Measurements from ENCODE around the gene TPM4.

Gene TPM4

DNA sequence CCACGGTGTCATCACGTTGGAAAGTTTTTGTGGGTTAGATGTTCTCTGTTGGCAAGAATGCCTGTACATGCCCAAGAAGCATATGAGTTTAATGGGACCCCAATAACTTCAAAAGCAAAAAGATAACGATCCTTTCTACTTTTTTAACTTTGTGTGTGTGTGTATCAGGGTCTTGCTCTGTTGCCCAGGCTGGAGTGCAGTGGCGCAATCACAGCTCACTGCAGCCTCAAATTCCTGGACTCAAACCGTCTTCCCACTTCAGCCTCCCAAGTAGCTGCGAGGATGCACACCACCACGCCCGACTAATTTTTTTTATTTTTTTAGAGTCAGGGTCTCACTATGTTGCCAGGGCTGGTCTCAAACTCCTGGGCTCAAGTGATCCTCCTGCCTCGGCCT lies 34.3 kb upstream of the TPM4 start:
- DNase-seq (ENCODE audit: low read depth in 2 of 2) = no peak

DNA sequence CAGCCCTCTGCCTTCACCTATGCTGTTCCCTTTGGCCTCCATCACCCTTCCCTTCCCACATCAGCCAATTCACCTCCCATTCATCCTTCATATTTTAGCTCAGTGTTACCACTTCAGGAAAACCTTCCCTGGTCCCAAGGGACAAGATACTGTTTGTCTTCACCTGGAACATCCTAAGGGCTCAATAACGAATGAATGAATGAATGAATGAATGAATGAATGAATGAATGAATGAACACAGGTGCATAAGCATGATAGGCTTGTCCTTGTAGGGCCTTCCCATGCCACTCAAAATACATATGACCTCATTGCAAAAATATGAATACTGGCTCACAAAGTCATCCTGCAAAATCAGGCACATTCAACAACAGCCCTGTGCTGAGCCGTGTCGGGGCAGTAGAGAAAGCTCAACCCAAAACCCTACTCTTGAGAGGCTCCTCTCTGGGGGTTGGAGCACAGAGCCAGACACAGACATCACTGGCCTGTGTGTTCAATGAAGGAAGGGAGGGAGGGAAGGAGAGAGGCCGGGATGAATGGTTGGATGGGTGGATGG lies 33.7 kb upstream of the TPM4 start:
- no peak for DNase-seq (ENCODE audit: low read depth in 2 of 2)

DNA sequence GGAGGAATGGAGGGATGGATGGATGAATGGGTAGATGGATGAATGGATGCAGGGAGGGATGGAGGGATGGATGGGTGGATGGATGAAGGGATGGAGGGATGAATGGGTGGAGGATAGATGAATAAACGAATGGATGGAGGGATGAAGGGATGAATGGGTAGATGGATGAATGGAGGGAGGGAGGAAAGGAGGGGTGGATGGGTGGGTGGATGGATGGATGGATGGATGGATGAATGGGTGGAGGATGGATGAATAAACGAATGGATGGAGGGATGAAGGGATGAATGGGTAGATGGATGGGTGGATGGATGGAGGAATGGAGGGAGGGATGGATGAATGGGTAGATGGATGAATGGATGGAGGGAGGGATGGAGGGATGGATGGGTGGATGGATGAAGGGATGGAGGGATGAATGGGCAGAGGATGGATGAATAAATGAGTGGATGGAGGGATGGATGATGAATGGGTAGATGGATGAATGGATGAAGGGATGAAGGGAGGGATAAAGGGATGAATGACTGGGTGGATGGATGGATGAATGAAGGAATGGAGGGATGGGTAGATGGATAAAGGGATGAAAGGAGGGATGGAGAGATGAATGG lies 33.0 kb upstream of the TPM4 start:
- no peak for DNase-seq (ENCODE audit: low read depth in 2 of 2)

DNA sequence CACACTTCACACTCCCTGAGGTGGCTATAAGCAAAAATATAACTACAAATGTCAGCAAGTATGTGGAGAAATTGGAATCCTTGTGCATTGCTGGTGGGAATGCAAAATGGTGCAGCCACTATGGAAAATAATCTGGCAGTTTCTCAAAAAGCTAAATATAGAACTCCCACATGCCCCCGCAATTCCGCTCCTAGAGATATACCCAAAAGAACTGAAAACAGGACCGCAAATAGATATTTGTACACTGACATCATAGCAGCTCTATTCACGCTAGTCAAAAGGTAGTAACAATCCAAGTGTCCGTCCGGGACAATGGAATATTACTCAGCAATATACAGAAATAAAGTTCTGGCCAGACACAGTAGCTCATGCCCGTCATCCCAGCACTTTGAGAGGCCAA lies 31.5 kb upstream of the TPM4 start:
- DNase-seq (ENCODE audit: low read depth in 2 of 2) = no peak

DNA sequence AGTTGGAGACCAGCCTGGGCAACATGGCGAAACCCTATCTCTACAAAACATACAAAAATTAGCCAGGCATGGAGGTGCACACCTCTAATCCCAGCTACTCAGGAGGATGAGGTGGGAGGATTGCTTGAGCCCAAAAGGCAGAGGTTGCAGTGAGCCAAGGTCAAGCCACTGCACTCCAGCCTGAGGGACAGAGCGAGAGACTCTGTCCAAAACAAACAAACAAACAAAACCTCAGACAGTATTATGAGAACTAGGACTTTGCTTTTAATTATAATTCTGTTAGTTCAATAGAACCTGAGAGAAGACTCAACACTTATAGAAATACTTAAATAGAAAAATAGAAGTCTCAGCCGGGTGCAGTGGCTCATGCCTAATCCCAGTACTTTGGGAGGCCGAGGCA lies 31.1 kb upstream of the TPM4 start:
- DNase-seq (ENCODE audit: low read depth in 2 of 2) = no peak

DNA sequence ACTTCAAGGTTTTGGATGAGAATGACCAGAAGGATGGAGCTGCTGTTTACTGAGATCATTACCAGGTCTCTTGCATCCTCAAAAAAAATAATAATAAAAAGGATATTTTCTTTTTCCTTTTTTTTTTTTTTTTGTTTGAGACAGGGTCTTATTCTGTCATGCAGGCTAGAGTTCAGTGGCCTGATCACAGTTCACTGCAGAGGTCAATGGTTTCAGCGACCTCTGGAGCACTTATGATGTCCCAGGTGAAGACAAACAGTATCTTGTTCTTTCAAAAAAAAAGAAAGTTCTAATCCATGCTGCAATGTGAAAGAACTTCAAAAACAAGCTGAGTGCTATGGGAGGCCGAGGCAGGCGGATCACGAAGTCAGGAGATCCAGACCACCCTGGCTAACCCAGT lies 30.4 kb upstream of the TPM4 start:
- DNase-seq (ENCODE audit: low read depth in 2 of 2) = no peak

DNA sequence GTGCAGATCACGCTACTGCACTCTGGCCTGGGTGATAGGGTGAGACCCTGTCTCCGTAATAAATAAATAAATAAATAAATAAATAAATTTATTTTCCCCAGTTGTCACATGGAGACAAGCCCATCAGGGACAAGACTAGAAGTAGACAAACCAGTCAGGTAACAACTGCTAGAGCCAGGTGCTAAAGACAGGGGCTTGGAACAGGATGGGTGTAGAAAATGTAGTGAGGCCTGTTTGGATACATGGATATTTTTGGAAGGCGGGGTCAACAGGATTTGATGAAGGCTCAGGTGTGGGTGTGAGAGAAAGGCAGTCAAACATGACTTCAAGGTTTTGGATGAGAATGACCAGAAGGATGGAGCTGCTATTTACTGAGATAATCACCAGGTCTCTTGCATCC lies 27.7 kb upstream of the TPM4 start:
- DNase-seq (ENCODE audit: low read depth in 2 of 2) = no peak

DNA sequence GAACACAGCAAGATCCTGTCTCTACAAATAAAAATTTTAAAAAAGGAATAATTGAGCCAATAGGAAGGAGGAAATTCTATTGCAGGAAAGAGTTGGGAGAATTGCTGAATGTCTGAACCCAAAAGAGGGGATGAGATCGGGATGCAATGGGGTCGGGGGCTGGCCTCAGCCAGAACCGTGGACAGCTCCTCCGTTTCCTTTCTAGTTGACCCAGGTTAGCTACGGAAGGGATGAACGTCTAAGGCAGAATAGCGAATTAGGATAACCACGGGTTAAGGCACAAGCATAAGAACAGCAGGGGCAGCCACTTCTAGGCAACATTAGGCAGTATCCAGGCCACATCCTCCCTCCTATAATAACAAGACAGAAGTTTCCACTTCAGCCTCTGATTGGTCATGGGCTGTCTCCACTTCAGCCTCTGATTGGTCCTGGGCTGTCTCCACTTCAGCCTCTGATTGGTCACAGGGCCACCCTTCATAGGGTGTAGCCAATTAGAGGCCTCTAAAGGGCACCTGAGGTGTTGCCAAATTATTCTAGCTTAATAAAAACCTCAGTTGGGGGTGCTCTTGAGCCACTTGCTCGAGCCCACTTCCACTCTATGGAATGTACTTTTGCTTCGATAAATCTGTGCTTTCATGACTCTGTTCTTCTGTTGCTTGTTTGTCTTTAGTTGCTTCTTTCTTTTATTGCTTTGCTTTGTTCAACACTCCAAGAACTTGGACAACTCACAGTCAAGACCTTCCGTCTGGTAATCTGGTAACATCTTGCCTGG lies 24.9 kb upstream of the TPM4 start:
- no peak for DNase-seq (ENCODE audit: low read depth in 2 of 2)

DNA sequence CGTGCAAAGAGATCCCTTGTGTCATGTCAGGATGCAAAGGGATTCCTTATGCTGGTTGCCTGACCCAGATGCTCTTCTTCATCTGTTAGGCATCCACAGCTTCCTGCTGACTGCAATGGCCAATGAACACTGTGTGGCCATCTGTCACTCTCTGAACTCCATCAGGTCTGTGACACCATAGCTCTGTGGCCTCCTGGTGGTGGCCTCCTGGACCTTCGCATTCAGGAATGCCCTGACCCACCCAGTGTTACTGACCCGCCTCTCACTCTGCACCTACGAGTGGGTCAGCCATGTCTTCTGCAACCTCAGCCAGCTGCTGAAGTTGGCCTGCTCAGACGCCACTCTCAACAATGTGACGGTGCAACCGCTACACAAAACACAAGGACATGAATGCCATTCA lies 23.9 kb upstream of the TPM4 start:
- DNase-seq (ENCODE audit: low read depth in 2 of 2) = no peak

DNA sequence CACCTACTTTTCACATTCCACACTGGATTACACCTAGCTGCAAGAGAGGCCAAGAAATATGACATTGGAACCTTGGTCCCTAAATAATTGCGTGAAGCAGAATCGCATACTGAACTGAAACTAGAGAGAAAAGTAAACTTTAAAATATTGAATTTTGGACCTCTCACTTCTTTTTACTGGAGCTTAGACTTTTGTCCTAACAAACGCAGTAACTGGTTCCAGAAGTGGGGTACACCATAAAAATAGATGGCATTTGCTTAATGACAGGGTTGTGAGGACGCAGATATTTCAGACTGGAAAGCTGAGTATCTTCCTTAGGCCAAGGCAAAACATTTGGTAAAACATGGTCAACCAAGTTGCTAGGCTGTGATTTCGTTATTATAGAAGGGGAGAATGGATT lies 19.2 kb upstream of the TPM4 start:
- no peak for DNase-seq (ENCODE audit: low read depth in 2 of 2)

DNA sequence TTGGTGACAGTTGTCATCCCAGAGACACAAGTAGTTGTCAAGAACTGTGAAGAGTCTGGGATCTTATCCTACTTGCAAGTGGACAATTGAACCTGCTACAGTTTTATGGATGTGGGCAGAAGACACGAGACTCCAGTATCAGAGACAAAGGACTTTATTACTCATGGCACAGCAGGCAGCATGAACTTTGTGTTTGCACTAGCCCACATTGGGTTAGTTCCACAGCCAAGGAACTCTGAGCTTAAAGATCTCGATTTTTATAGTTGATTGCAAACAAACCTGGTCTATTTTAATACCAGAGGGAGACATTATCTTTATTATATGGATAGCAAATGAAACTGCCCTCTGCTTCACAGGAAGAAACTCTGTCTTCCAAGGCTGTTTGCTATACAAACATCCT lies 16.0 kb upstream of the TPM4 start:
- DNase-seq (ENCODE audit: low read depth in 2 of 2) = no peak

DNA sequence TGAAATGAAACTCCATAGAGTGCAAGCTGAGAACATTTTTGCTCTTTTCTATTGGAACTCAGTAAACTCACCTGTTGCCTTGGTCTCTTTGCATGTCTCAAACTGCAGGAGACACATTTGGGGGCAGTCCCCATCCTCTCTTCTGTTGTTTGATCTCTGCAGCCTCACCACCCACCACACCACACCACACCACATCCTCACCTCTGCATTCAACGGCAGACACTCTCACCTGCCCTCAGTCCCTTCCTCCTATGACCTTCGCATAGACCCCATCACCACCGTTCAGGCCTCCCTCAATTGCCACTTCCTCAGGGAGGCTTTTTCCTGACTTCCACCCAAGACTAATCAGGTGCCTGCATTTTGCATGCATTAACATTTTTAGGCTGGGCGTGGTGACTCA lies 14.4 kb upstream of the TPM4 start:
- no peak for DNase-seq (ENCODE audit: low read depth in 2 of 2)

DNA sequence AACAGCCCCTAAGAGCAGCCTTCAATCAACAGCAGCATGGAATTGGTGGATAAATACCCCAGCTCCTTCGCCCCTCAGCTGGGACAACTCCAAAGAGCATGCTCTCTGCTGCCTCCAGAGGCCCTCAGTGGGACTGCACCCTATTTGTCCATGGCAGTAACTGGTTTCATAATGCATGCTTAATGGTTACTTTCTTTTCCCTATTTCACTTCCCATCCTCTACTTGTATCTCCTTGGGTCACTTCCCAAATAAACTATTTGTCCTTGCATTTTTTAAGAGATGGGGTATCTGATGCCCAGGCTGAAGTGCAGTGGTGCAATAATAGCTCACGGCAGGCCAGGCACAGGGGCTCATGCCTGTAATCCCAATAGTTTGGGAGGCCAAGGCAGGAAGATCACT lies 13.5 kb upstream of the TPM4 start:
- DNase-seq (ENCODE audit: low read depth in 2 of 2) = peak in 1 of 2 donors; percentile 57

DNA sequence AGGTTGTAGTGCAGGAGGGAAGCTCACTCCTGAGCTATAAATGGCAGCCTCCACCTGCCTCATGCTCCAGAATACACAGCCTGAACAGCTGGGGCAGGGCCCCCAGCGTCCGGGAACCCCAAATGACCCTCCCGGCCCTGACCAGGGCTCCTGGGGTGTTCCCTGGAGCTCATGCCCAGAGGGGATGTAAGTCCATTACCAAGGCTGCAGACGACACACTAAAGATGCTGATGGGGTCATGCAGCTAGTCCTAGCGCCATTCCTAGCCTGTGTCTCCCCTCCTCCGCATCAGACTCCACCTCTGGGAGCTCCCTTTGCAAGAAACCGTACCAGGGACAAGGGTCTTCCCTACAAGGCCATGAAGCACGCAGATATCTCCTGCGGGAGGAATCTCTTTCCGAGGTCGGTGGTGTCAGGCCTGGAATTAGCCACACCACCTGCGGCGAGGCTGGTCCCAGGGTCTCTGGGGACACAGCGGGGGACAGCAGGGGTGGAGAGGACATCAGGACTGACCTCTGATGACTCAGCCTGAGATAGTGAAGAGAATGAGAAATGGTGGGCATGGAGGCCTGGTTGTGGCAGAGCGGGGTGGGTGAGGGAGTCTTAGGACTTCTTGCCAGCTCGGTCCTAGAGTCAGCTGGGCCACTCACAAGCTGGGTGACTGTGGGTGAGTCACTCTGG lies 11.9 kb upstream of the TPM4 start:
- no peak for DNase-seq (ENCODE audit: low read depth in 2 of 2)

DNA sequence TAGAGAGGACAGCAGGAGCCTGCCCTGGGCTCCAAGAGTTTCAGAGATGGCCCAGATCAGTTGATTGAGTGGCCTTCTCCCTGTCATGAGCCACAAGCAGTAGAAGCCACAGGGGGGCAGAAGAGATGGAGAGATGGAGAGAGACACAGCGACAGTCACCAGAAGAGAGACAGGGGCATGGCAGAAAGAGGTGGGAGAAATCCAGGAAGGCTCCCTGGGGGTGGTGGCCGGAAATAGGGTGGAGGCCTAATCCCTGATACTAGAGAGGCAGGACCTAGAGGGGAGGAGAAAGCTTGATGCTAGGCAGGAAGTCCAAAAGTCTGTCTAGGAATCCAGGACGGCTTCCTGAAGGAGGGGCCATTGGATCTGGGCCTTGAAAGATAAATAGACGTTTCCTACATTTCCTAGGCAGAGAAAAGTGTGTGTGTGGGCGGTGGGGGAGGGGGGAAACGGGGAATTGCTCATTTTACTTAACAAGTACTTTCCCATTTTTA lies 9.6 kb upstream of the TPM4 start:
- DNase-seq (ENCODE audit: low read depth in 2 of 2) = no peak

DNA sequence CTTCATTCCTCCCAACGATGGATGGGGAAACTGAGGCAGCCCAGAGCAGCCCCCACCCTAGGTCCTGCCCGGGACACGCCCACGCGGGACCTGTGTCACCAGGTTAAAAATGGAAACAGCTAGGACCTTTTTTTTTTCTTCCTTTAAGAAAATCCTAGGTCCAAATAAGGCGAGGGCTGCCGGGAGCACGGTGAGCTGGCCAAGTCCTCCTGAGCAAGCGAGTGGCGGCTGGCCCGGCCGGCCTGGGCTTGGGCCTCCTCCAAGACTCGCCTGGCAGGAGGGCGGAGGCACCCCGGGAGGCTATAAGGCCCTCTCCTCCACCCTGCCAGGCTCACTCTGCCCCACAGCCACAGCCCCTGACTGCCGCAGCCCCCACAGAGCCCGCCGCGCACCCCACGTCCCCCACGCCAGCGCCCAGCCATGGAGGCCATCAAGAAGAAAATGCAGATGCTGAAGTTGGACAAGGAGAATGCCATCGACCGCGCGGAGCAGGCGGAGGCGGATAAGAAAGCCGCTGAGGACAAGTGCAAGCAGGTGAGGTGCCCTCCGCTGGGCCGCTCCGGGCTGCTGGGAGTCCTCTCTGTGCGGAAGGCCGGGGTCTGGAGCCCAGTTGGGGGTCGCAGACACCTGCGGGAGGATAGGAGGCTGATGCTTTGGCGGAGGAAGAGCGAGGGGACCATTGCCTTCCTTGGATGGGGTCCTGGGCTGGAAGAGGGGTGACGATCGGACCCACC lies 8.9 kb upstream of the TPM4 start:
- no peak for DNase-seq (ENCODE audit: low read depth in 2 of 2)

DNA sequence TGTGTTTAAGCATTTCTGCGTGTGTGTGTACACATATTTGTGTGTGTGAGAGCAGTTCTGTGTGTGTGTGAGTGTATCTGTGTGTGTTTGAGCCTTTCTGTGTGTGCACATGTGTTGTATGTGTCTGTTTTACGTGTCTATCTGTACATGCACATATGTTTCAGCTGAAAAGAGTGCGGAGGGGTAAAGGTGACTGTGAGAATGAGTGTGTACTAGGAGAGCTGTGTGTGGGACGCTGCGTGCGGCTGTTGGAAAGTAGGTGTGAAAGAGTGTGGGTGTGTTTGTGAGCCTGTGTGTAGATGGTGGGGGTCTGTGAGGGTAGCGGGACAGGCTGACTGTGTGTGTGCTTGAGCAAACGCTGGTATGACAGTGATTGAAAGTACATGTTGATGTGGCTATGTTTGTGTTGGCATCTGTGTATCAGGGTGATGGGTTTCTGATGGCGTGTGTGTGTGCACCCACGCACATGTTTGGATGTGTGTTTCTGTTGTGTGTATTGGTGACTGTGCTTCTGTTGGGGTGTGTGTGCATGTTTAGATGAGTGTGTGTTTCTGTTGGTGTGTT lies 7.5 kb upstream of the TPM4 start:
- no peak for DNase-seq (ENCODE audit: low read depth in 2 of 2)

DNA sequence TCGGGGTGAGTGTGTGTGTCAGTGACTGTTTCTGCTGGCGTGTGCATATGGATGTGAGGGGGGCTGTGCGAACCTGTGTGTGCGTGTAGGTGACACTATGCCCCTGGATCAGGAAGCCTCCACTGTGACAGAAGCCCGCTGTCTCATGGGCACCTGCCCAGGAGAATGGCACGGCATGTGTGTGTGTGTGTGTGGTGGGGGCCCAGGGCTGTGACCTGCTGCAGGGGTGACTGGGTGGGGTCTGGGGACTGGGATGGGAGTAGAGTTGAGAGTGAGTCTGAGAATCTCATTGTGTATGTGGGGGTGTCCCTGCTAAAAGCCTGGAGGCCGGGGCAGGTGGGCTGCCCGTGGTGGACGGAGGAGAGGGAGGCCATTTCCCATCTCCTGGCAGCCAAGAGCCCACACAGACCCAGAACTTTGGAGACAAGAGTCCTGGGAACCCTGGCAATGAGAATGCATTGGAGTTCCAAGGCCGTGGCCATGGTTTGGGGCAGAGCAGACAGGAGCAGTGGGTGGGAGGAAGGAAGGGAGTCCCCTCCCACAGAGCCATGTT lies 6.4 kb upstream of the TPM4 start:
- no peak for DNase-seq (ENCODE audit: low read depth in 2 of 2)

DNA sequence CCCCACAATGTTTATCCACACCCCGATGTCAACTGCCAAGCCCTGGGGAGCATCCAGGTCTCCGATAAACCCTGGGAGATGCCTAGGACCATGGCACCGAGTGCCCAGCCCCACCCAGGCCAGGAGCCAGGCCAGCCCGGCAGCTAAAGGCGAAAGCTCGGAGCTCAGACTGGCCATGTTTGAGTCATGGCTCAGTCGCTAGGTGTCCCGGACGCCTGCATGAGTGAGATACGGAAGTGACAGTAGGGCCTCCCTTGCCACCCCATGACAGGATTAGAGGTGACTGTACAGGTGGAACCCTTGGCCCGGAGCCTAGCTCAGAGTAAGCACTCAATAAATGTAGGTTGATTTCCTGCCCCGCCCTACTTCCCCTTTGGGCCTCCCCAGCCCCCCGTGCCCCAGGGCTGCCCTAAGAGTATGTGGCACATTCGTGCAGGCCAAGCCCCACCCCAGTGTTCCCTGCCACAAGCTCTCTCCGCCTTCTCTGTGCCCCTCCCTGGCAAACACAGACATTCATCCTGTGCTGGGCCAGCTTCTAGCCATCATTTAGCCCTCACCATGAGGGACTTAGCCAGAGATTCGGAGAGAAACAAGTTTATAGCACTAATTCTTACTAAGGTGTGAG lies 5.8 kb upstream of the TPM4 start:
- peak; percentile 43 to 81 for DNase-seq (ENCODE audit: low read depth in 2 of 2)

DNA sequence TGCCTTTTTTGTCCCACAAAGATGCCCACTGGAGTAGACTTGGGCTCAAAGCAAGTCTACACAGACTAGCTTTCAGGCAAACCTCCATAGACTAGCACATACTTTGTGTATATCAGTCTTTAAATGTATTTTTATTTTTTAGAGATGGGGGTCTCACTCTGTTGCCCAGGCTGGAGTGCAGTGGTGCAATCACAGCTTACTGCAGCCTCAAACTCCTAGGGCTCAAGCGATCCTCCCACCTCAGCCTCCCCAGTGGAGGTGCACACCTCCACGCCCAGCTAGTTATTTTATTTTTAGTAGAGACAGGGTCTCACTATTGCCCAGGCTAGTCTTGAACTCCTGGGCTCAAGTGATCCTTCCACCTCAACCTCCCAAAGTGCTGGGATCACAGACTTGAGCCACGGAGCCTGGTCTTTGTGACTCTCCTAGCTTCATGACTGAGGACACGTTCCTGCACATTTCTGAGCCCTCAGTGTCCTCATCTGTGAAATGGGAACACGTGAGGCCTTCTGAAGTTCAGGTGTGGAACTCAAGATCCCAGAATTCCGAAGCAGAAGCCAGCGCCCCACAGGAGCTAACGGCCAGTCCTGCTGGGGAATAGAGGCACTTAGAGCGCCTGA lies 5.1 kb upstream of the TPM4 start:
- no peak for DNase-seq (ENCODE audit: low read depth in 2 of 2)

DNA sequence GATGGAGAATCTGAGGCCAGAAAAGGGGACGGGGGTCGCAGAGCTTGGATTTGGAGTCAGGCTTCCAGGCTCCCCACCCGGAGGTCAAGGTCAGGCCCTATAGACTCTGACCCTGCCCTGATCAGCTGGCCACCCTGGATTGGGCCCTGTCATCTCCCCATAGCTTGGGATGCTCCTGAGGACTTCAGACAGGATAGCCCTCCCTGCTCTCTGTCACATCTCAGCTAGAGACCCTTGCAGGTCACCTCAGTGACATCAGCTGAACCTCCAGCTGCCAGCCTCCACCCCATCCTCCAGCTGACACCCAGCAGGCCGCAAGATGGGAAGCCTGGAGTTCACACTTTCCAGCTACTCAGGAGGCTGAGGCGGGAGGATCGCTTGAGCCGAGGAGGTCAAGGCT lies 2.8 kb upstream of the TPM4 start:
- no peak for DNase-seq (ENCODE audit: low read depth in 2 of 2)
